NCI-H1105 treated with DMSO at 0.1 percent for 48 hours (cell line): Measurements from ENCODE around the gene KRTAP5-4.
"Not testable (repeated sequence)": the region's sequence is repeated elsewhere in the genome, so short reads cannot be mapped to it uniquely, and the experiment has no call there.

Experiments used
- DNase-seq: peaks from one replicate; lab custom pipeline; 2025; lab: John Stamatoyannopoulos, UW

KRTAP5-4 gene

DNA sequence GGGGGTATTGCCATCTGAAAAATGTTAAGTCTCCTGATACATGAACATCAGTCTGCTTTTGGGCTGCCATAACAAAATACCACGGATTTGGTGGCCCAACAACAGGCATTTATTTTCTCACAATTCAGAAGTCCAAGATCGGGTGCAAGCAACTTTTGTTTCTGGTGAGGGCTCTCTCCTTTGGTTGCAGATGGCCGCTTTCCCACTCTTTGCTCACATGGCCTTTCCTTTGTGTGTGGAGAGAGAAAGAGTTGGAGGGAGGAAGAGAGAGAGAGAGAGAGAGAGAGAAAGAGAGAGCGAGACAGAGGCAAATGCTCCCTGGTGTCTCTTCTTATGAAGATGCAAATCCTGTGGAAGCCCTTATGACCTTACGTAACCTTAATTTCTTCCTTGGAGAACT lies 21.3 kb downstream of the KRTAP5-4 start:
- DNase-seq = no peak

DNA sequence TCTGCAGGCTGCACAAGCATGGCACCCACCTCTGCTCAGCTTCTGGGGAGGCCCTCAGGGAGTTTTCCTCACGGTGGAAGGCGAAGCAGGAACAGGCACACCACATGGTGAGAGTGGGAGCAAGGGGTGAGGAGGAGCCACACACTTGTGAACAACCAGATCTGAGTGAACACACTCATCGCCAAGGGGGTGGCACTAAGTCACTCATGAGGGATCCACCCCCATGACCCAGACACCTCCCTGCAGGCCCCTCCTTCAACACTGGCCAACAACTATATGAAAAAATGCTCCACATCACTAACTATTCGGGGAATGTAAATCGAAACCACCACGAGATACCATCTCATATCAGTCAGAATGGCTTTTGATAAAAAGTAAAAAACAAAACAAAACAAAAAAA lies 23.1 kb downstream of the KRTAP5-4 start:
- no peak for DNase-seq

DNA sequence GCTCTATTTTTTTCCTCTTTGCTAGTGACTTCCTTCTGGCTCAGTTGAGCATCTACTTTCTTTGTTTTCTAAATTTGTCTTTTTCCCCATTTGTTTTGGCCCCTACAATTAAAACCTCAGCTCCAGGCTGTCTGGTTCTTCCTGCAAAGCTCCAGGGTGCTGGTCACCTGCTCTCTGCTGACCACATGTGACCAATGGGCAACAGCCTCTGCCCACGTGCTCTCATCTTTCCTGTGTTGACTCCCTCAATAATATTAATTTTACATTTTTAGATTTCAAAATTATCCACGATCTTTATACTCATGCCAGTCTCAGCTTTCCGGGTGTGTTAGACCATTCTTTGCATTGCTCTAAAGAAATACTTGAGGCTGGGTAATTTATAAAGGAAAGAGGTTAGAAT lies 23.5 kb downstream of the KRTAP5-4 start:
- not testable (repeated sequence) for DNase-seq

DNA sequence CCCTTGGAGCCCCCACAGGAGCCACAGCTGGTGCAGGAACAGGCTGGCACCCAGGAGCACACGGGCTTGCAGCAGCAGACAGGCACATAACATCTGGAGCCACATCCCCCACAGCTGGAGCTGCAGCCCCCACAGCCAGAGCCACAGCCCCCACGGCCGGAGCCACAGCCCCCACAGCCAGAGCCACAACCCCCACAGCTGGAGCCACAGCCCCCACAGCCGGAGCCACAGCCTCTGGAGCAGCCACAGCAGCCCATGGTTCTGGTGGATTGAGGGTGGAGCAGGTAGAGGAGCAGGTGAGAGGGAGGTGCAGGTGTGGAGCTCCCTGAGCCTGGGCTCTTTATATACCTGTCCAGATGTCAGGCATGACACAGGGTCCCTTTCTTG lies 24.0 kb downstream of the KRTAP5-4 start, which contains the start of gene KRTAP5-2:
Gene KRTAP5-2, minus strand, starts transcription at position 301 of the 387 bp plus-strand sequence. Its CDS starts 44 bp downstream, at position 257.
- DNase-seq = no peak

- DNase-seq = no peak
Measured at GRCh38 chr11:1597331-1597993, 24.5 kb downstream of the KRTAP5-4 start.

DNA sequence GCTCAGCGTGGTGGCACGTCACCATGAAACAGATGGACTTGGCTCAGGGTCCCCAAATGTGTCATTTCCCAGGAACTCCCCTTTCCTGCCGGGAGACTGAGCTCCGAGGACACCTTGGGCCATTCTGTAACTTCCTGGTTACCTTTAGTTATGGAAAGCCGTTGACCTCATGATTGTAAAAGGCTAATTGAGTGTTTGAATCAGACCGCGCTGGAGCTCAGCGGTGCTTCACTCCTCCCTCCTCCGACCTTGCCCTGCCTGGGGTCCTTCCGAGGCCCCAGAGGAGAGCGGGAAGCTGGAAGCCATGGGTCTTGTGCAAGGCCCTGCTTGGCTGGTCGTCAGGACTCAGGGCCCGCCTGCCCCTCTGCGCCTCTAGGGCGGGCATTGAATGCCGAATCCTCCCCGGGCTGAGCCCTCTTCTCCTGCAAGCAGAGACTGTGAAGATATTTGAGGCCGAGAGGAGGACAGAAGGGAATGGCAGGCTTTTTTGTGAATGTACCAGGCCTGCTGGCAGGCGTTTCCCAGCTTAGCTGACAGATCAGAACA lies 25.3 kb downstream of the KRTAP5-4 start:
- DNase-seq = not testable (repeated sequence)

GRCh38 chr11:1595994-1596575 lies 25.9 kb downstream of the KRTAP5-4 start:
- DNase-seq = not testable (repeated sequence)

DNA sequence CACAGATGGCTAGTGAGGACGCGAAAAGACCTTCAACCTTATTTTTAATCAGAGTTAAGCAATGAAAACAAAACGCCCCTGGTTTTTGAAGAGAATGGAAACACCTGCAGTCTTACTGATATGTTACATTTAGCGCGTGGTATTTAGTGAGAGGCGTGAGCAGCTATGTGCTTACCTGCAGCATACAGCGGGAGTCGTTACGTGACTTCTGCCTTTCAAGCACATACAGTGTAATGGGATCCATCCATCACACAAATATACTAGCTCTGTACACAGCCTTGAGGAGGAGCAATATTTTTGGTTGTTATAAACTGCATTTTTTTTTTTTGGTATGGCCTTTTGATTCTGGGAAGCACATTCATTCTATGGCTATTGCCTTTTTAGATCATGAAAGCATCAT lies 29.3 kb downstream of the KRTAP5-4 start:
- peak; percentile 9 for DNase-seq

DNA sequence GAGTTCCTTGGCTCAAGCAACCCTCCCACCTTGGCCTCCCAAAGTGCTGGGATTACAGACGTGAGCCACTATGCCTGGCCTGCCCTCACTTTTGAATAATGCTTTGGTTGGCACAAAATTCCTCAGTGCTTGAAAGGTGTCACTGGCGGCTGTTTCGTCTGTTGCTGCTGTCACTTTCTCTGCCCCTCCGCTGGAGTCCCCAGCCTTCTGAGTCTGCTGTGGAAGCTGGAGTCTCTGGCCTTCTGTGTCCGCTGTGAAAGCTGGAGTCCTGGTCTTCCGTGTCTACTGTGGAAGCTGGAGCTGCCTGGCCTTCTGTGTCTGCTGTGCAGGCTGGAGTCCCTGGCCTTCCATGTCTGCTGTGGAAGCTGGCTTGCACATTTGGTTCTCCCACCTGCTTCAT lies 31.9 kb downstream of the KRTAP5-4 start:
- DNase-seq = no peak

DNA sequence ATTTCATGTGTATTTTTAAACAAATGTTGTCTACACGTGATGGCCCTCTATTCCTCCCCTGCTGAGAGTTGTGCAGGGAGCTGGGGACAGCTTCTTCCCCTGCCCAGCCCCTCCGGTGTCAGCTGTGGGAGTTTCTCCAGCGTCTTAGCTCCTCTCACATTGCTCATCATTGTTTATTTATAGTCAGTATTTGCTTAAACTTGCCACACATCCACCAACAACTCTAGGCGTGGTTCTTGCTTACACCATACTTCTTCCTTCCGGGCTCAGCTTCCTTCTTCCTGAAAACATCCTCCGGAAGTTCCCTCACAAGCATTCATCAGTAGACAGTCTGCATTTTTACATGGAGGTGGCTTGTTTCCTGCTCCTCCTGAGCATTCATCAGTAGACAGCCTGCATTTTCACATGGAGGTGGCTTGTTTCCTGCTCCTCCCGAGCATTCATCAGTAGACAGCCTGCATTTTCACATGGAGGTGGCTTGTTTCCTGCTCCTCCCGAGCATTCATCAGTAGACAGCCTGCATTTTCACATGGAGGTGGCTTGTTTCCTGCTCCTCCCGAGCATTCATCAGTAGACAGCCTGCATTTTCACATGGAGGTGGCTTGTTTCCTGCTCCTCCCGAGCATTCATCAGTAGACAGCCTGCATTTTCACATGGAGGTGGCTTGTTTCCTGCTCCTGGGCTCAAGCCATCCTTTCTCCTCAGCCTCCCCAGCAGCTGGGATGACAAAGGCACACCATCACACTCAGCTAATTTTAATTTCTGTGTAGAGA lies 32.6 kb downstream of the KRTAP5-4 start:
- not testable (repeated sequence) for DNase-seq

DNA sequence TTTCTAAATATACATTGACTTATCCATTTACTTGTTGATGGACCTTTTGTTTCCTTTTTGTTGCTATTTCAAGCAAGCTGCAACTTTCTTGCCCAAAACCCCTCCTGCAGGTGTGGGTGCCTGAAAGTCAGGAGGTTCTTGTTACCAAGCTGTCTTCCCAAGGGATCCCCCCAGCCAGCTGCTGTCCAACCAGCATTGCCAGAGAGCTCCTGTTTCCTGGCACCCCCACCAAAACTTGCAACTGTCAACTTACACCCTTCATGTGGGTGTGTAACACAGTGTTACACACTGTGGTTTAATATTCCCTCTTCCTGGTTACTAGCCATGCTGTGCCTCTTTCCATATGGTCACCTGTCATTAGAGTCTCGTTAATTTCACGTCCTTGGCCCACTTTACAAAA lies 35.2 kb downstream of the KRTAP5-4 start:
- no peak for DNase-seq

DNA sequence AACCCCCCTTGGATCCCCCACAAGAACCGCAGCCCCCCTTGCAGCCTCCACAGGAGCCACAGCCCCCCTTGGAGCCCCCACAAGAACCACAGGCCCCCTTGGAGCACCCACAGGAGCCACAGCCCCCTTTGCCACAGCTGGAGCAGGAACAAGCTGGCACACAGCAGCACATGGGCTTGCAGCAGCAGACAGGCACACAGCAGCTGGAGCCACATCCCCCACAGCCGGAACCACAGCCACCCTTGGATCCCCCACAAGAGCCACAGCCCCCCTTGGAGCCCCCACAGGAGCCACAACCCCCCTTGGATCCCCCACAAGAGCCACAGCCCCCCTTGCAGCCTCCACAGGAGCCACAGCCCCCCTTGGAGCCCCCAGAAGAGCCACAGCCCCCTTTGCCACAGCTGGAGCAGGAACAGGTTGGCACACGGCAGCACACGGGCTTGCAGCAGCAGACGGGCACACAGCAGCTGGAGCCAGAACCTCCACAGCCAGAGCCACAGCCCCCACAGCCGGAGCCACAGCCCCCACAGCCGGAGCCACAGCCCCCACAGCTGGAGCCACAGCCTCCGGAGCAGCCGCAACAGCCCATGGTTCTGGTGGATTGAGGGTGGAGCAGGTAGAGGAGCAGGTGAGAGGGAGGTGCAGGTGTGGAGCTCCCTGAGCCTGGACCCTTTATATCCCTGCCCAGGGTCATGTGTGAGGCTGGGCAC lies 37.1 kb downstream of the KRTAP5-4 start, which contains the start of gene KRTAP5-1:
Gene KRTAP5-1, minus strand, starts transcription at position 623 of the 710 bp plus-strand sequence. Its CDS starts 34 bp downstream, at position 589.
- DNase-seq = not testable (repeated sequence)

DNA sequence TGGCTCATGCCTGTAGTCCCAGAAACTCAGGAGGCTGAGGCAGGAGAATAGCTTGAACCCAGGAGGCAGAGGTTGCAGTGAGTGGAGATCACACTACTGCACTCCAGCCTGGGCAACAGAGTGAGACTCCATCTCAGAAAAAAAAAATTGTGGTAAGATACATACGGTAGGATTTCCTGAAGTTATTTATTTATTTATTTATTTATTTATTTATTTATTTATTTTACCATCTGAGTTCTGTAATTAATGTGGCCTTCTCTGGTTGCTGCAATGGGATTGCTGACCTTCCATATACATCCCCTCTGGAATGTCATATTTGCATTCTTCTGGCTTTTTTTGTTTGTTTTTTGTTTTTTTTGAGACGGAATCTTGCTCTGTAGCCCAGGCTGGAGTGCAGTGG lies 39.0 kb downstream of the KRTAP5-4 start:
- not testable (repeated sequence) for DNase-seq

DNA sequence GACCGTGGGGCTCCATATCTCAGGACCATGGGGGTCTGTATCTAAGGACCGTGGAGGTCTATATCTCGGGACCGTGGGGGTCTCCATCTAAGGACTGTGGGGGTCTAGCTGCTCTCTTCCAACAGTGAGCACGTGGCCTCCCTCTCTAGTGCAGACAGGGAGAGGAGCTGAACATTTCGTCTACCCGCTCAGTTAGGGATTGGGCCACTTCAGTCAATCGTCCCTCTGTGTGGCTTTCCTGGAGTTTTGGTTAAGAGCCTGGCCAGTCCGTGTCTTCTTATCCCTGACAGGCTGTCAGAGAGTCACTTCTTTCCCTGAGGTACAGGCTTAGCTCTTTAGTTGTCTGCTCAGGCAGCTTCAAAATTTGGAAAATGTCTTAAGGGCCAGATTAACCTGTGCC lies 40.0 kb downstream of the KRTAP5-4 start:
- no peak for DNase-seq

DNA sequence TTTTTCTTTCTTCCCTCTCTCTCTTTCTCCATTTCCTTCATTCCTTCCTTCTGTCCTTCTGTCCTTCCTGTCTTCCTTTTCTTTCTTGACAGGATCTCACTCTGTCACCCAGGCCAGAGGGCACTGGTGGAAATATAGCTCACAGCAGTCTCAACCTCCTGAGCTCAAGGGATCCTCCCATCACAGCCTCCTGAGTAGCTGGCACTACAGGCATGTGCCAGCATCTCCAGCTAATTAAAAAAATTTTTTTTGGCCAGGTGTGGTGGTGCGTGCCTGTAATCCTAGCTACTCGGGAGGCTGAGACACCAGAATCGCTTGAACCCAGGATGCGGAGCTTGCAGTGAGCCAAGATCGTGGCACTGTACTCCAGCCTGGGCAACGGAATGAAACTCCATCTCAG lies 45.1 kb downstream of the KRTAP5-4 start:
- no peak for DNase-seq

DNA sequence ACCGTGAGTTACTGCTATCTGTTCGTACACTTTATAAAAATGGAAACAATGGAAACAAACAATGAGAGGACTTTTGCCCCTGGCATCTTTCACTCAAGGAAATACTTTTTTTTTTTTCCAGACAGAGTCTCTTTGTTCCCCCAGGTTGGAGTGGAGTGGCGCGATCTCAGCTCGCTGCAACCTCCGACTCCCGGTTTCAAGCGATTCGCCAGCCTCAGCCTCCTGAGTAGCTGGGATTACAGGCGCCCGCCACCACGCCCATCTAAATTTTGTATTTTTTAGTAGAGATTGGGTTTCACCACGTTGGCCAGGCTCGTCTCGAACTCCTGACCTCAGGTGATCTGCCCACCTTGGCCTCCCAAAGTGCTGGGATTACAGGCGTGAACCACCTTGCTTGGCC lies 46.2 kb downstream of the KRTAP5-4 start:
- not testable (repeated sequence) for DNase-seq

DNA sequence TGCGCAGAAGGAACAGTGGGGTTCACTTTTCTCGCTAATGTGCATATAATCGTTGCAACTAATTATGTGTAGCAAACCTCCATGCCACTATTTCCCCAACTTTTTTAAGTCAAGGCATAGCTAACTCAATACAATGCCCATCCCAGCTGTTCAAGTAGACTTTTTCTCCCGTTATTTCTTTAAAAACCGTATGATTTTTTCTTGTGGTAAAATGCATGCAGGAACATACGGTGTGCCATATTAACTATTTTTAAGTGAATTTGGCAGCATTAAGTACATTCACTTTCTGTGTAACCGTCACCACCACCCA lies 47.0 kb downstream of the KRTAP5-4 start:
- no peak for DNase-seq

DNA sequence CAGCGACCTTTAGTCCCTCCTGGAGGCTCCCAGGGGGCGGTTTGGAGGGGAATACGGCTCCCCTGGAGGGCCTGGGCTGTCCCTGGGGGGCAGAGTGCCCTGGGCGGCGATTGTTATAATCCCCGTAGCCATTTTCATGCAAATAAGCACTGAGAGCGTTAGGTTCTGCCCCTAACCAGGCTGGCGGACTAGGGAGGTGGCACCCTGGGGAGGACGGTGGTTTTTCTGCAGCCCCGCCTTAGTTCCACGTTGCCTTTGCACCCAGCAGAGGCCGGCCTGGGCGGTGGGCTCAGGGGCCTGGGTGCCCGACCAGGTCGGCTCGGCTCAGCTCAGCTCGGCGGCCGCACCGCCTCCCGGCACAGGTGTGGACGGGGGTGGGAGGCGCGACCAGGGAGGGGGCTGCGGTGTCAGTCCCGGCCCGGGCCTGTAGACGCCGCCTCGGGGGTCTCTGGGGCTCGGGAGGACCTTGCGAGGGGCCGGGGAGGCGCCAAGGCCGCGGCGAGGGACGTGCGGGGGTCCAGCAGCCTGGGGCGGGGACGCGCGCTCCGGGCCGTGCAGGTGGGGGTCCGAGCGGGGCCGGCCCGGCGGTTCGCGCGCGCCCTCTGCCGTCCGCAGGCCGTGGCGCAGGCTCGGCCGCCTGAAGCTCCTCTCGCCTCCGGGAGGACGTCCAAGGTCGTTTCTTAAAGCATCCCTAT lies 47.6 kb downstream of the KRTAP5-4 start:
- peak; percentile 85 for DNase-seq

DNA sequence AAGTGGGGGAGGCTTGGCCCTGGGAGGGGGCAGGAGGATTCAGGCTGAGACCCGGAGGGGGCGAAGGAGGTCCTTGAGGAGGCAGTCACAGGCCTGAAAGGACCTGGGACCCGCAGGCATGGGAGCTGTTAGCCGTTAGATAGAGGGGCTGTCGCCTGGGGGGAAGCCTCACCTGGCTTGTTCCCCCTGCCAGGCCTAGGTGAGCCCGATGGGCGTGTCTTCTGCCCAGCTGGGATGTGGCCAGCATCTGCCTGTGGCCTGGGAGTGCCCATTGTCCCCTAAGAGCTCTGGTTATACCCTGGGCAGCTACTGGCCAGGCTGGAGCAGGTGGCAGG lies 48.1 kb downstream of the KRTAP5-4 start:
- peak; percentile 85 for DNase-seq

GRCh38 chr11:1573077-1573902 lies 48.6 kb downstream of the KRTAP5-4 start:
- DNase-seq = peak; percentile 32
